ENCODE data around the gene LIMS1. TPM values are rescaled to one million over a fixed set of nuclear protein-coding genes. Genes with fewer than 3 reads are reported as not detected.

LIMS1 gene
- polyA plus RNA-seq, 1 donor (not counting 4 experiments of a cell fraction or from before 2014, with no cell fraction given) = 62.5 TPM

DNA sequence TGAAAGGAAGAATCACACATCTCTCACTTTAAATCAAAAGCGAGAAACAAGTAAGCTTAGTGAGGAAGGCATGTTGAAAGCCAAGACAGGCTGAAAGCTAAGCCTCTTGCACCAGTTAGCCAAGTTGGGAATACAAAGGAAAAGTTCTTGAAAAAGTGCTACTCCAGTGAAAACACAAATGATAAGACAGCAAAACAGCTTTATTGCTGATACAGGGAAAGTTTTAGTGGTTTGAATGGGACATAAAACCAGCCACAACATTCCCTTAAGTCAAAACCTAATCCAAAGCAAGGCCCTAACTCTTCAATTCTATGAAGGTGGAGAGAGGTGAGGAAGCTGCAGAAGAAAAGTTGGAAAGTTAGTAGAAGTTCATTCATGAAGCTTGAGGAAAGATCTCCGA is 28.0 kb downstream of the LIMS1 start:
- Histone ChIP-seq H3K79me2 (ENCODE audit: control insufficient read depth, insufficient read depth, low read length) (peaks cover 70% of the 10 kb centered on the region), H3K4me3 (ENCODE audit: control insufficient read depth in 2 of 3, extremely low read depth in 1 of 3, insufficient read depth in 2 of 3, low read depth in 1 of 3, low read length in 3 of 3) (no peak overlapping the region), H3K9ac (ENCODE audit: control insufficient read depth, extremely low read depth, insufficient read depth, low read length) (no peak overlapping the region), H3K9me3 (ENCODE audit: control insufficient read depth, low read depth, low read length) (no peaks in the 10 kb centered on the region), H3K27me3 (ENCODE audit: control insufficient read depth, extremely low read depth, insufficient read depth, low read length) (no peaks in the 10 kb centered on the region), H3K36me3 (ENCODE audit: control insufficient read depth in 2 of 2, extremely low read depth in 1 of 2, insufficient read depth in 2 of 2, low read length in 2 of 2) (peaks cover 3 to 4% of the 10 kb centered on the region in 2 experiments), H3K27ac (ENCODE audit: control insufficient read depth, insufficient read depth, low read length) (no peak overlapping the region), H4K20me1 (ENCODE audit: control insufficient read depth, extremely low read depth, insufficient read depth, low read length) (no peaks in the 10 kb centered on the region), H3K4me1 (ENCODE audit: control insufficient read depth, extremely low read depth, insufficient read depth, low read length) (no peaks in the 10 kb centered on the region), H2AFZ (ENCODE audit: control insufficient read depth, low read length) (no peak overlapping the region), H3K4me2 (ENCODE audit: control insufficient read depth, extremely low read depth, insufficient read depth, low read depth, low read length) (no peak overlapping the region), H3K9me1 (ENCODE audit: control insufficient read depth, extremely low read depth, insufficient read depth, low read length) (no peaks in the 10 kb centered on the region)
- FAIRE-seq (no peak), DNase-seq (ENCODE audit: low read depth, low spot score) (no peak)
- TF ChIP-seq, protein P1, sequence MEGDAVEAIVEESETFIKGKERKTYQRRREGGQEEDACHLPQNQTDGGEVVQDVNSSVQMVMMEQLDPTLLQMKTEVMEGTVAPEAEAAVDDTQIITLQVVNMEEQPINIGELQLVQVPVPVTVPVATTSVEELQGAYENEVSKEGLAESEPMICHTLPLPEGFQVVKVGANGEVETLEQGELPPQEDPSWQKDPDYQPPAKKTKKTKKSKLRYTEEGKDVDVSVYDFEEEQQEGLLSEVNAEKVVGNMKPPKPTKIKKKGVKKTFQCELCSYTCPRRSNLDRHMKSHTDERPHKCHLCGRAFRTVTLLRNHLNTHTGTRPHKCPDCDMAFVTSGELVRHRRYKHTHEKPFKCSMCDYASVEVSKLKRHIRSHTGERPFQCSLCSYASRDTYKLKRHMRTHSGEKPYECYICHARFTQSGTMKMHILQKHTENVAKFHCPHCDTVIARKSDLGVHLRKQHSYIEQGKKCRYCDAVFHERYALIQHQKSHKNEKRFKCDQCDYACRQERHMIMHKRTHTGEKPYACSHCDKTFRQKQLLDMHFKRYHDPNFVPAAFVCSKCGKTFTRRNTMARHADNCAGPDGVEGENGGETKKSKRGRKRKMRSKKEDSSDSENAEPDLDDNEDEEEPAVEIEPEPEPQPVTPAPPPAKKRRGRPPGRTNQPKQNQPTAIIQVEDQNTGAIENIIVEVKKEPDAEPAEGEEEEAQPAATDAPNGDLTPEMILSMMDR (optimal IDR thresholded peaks at IDR 0.05 in 1 of 3, IDR thresholded peaks at IDR 0.05 in 1 of 3, conservative IDR thresholded peaks at IDR 0.05 in 1 of 3; ENCODE audit: extremely low read depth in 1 of 3, insufficient read depth in 2 of 3, low read length in 3 of 3) = no peak
- no peak for TF ChIP-seq EZH2 (IDR thresholded peaks at IDR 0.05; ENCODE audit: low read length)
- dilution Hi-C loops (cut with MboI; ENCODE audit: extremely low pct_ligation_motif_present, low sequenced_read_pairs) = no loop called here

- H2AFZ ChIP-seq (ENCODE audit: control insufficient read depth, low read length) = no peak overlapping the region
- no peak overlapping the region for H3K4me3 ChIP-seq (ENCODE audit: control insufficient read depth in 2 of 3, extremely low read depth in 1 of 3, insufficient read depth in 2 of 3, low read depth in 1 of 3, low read length in 3 of 3)
- no peak overlapping the region for H3K4me2 ChIP-seq (ENCODE audit: control insufficient read depth, extremely low read depth, insufficient read depth, low read depth, low read length)
- peaks cover 3 to 4% of the 10 kb centered on the region in 2 experiments for H3K36me3 ChIP-seq (ENCODE audit: control insufficient read depth in 2 of 2, extremely low read depth in 1 of 2, insufficient read depth in 2 of 2, low read length in 2 of 2)
- peaks cover 72% of the 10 kb centered on the region for H3K79me2 ChIP-seq (ENCODE audit: control insufficient read depth, insufficient read depth, low read length)
- H3K27ac ChIP-seq (ENCODE audit: control insufficient read depth, insufficient read depth, low read length) = no peak overlapping the region
- H3K9ac ChIP-seq (ENCODE audit: control insufficient read depth, extremely low read depth, insufficient read depth, low read length) = no peak overlapping the region
- no peak for TF ChIP-seq EZH2 (IDR thresholded peaks at IDR 0.05; ENCODE audit: low read length)
- TF ChIP-seq, protein P1 (optimal IDR thresholded peaks at IDR 0.05 in 1 of 3, IDR thresholded peaks at IDR 0.05 in 1 of 3, conservative IDR thresholded peaks at IDR 0.05 in 1 of 3; ENCODE audit: extremely low read depth in 1 of 3, insufficient read depth in 2 of 3, low read length in 3 of 3) = no peak
- H3K9me1 ChIP-seq (ENCODE audit: control insufficient read depth, extremely low read depth, insufficient read depth, low read length) = no peaks in the 10 kb centered on the region
- FAIRE-seq (no peak), DNase-seq (ENCODE audit: low read depth, low spot score) (no peak)
- no peaks in the 10 kb centered on the region for H3K4me1 ChIP-seq (ENCODE audit: control insufficient read depth, extremely low read depth, insufficient read depth, low read length)
- no peaks in the 10 kb centered on the region for H3K9me3 ChIP-seq (ENCODE audit: control insufficient read depth, low read depth, low read length)
- H3K27me3 ChIP-seq (ENCODE audit: control insufficient read depth, extremely low read depth, insufficient read depth, low read length) = no peaks in the 10 kb centered on the region
- no peaks in the 10 kb centered on the region for H4K20me1 ChIP-seq (ENCODE audit: control insufficient read depth, extremely low read depth, insufficient read depth, low read length)
- dilution Hi-C loops (cut with MboI; ENCODE audit: extremely low pct_ligation_motif_present, low sequenced_read_pairs) = no loop called here
These were observed 30.2 kb downstream of the LIMS1 start for GRCh38 chr2:108564510-108564909.
